CD4-positive, alpha-beta T cell treated with Interleukin-15 for 1 hour (primary cell): Measurements from ENCODE around the gene ZNF536.
"Not testable (repeated sequence)": the region's sequence is repeated elsewhere in the genome, so short reads cannot be mapped to it uniquely, and the experiment has no call there.

Experiments used
- DNase-seq: peaks from one replicate; pipeline ENCODE4 v3.0.0-alpha.2; 2020

Gene ZNF536

GRCh38 chr19:30448386-30449077, 76.3 kb downstream of the ZNF536 start:
- DNase-seq: no peak

DNA sequence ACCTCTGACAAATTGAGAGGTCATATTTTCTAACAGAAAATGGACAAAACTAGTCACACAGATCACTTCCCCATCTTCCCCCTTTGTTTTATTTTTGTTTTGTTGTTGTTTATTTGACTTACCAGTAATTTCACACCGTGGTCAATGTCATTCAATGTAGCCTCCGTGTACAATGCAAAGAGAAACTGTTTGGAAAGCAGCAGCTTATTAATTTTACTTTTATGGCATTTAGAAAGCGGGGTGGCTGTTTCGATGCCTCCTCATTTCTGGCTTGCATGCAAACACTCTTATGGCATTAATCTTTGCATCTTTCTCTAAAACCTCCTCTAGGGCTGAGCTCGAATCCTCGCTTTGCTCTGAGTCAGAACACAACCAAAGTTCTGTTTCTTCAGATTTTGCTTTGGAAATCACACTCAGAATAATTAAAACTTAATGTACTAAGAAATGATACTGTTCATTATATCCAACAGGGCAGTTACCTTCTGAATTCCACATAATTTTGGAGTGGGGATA, 77.0 kb downstream of the ZNF536 start:
- DNase-seq: no peak

- no peak for DNase-seq
These were observed 77.5 kb downstream of the ZNF536 start for GRCh38 chr19:30449673-30450072.

DNA sequence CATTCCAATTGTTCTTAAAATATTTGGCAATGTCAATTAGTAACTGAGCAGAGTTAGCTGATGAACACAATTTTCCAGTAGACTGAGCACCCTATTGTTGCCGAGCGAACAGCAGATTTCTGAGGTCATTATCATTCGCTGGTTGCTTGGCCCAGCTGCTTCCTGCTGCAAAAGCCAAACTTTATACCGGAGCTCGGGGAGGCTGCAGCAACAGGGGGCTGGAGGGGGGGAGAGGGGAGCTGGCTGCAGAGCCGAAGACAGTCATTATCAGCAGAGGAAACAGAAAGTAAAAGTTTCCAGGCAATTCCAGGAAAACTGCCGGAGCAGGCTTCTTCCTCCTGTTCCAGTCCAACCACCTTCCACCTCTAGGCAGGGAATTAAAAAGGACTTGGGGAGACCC, 77.9 kb downstream of the ZNF536 start:
- DNase-seq: no peak

DNA sequence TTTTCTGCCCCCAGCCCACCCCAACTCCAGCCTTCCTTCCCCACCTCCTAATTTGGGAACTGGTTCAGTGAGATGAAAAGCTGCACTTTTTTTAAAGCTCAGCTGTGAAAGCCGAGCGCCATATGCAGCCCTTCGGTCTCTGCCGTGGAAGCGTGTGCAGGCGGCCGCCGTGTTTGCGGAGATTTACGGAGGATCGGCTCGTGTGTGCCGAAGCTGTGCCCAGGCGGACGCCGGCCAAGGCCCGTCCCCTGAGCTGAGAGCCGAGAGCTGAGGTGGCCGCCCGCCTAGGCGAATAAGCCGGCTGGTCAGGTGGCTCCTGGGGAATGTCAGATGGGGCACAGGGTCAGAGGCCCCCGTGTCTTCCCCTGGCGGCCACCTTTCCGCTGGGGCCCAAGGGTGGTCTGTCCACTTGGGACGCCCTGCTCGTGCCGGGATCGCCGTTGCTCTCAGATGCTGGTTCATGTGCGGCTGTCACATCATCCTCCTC, 78.7 kb downstream of the ZNF536 start:
- DNase-seq: no peak

DNA sequence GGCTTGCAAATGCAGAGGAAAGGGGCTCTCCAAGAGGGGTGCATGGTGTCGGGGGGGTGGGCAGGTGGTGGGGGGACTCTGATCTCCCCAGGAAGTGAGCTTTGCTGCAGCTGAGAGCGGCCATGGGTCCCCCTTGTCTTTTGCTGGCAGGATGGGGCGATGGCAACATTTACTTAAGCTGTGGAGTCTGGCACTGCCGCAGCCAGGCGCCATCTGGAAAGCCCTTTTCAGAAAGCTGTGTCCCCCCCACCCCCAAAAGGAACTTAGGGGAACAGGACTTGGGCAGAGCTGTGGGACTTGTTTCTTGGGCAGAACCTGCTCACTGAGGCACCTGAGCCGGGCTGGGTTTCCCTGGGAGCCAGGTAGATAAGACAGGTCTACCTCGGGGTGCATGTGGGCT, 80.7 kb downstream of the ZNF536 start:
- no peak for DNase-seq

DNA sequence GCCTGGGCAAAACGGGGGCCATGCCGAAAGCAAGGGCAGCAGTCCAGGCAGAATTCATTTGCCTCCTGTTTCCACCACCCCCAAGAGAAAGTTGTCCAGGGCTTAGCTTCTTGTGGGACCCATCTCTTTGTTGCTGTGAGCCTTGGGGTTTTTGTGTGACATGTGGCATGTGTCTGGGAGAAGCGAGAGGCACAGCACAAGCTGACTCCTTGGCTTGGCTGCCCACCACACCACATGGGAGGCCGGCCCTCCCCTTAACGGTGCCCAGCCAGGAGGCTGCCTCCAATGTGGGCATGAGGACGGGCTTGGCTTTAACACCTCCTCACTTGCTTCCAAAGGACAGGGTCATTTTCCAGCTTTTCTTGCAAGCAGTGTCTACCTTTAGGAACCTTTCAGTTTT, 81.6 kb downstream of the ZNF536 start:
- DNase-seq: no peak

DNA sequence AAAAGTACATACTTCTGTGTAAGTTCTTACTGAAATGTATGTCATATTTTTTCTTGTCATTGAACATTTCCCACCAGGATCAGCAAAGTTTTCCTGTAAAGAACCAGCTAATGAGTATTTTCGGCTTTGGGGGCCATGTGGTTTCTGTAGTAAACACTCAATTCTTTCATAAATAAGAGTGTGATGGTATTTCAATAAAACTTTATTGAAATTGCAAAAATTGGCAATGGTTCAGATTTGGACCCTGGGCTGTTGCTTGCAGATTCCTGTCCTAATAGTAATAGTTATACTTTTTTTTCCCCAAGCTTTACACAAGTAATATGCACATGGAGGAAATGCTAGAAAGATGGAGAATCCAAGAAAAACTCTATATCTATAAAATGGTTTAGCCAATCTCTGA, 83.7 kb downstream of the ZNF536 start:
- no peak for DNase-seq

GRCh38 chr19:30457484-30457883, 85.3 kb downstream of the ZNF536 start:
- DNase-seq: no peak

- DNase-seq: no peak
These were observed 87.7 kb downstream of the ZNF536 start for GRCh38 chr19:30459859-30460258.

GRCh38 chr19:30464162-30464561, 92.0 kb downstream of the ZNF536 start:
- no peak for DNase-seq

DNA sequence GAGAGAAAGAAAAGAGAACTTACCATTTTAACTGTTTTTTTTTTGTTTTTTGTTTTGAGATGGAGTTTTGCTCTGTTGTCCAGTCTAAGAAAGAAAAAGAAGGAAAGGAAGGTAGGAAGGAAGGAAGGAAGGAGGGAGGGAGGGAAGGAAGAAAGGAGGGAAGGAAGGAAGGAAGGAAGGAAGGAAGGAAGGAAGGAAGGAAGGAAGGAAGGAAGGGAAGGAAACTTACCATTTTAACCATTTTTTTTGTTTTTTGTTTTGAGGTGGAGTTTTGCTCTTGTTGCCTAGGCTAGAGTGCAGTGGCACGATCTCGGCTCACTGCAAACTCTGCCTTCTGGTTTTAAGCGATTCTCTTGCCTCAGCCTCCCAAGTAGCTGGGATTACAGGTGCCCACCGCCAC, 94.4 kb downstream of the ZNF536 start:
- not testable (repeated sequence) for DNase-seq

- DNase-seq: no peak
These were observed 95.1 kb downstream of the ZNF536 start for GRCh38 chr19:30467239-30467638.

- no peak for DNase-seq
These were observed 97.6 kb downstream of the ZNF536 start for GRCh38 chr19:30469774-30470173.

- no peak for DNase-seq
These were observed 99.3 kb downstream of the ZNF536 start for GRCh38 chr19:30471441-30471840.

GRCh38 chr19:30473334-30473867, 101.2 kb downstream of the ZNF536 start:
- DNase-seq: no peak

DNA sequence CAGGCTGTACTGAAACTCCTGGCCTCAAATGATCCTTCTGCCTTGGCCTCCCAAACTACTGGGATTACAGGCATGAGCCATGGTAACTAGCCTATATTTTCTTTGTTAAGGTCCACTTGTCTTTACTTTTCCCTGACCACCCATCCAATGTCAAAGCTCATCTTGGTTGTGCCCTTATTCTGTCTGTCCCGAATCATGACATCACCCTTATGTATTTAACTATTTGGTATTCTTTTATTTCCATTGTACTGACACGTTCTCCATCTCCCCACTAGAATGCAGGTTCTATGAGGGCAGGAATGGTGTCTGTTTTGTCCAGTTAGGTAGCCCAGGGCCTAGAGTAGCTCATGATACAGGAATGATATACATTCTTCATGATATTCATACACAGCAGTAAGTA, 104.8 kb downstream of the ZNF536 start:
- DNase-seq: no peak

DNA sequence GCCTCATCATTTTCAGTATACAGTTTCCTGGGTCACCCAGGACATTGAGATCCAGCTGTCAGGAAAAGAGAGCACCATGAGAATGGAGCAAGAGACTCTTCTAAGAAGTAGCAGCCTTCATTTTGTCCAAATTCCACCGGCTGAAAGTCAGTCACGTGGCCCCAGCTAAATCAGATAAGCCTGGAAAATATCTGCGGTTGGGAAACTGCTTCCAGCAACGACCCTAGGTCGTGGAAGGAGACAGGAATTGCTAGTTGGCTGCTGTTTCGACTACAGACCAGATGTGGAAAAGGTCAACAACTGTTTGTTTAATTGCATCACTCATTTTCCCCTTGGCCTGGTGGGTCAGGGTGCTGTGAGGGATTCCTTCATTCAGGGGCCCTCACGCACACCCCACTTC, 107.0 kb downstream of the ZNF536 start:
- no peak for DNase-seq

DNA sequence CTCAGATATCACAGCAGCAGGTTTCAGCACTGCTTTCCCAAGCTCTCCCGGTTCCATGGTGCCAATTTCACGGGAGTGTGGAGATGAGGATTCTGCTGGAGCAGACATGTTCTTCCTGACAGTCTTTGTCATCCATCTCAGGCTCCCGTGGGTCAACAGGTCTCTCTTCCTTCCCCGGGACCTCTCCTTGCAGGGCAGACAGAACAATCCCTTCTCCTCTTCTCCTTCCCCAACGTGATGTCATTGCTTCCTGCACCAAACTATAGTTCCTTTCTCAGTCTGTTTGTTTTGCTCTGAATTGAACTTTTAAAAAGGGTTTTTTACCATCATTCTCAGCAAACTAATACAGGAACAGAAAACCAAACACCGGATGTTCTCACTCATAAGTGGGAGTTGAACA, 107.9 kb downstream of the ZNF536 start:
- no peak for DNase-seq

DNA sequence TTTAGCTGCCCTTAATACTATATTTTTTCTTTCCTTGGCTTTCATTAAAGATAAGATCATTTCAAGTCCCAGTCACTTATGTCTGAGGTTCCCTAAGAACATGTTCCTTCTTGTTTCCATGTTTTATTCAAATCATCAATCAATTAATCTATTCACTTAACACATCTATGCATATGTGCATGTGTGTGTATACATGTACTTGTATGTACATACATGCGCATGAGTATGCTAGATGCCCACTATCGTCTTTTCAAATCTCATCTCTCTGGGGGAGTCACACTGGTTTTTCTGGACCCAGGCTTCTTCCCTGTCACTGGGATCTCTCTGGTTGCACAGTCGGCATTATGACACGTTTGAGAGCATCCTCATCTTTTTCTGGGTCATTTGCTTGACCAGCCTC, 108.9 kb downstream of the ZNF536 start:
- no peak for DNase-seq

DNA sequence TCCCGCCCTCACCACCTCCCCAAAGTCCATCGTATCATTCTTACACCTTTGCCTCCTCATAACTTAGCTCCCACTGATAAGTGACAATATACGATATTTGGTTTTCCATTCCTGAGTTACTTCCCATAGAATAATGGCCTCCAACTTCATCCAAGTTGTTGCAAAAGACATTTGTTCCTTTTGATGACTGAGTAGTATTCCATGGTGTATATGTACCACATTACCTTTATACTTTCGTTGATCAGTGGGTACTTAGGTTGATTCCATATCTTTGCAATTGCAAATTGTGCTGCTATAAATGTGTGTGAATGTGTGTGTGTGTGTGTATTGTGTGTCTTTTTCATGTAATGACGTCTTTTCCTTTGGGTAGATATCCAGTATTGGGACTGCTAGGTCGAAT, 109.6 kb downstream of the ZNF536 start:
- no peak for DNase-seq

- no peak for DNase-seq
These were observed 110.8 kb downstream of the ZNF536 start for GRCh38 chr19:30482956-30483355.

DNA sequence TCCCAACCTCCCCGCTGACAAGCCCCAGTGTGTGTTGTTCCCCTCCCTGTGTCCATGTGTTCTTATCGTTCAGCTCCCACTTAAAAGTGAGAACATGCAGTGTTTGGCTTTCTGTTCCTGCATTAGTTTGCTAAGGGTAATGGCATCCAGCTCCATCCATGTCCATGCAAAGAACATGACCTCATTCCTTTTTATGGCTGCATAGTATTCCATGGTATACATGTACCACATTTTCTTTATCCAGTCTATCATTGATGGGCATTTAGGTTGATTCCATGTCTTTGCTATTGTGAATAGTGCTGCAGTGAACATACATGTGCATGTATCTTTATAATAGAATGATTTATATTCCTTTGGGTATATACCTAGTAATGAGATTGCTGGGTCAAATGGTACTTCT, 114.1 kb downstream of the ZNF536 start:
- DNase-seq: not testable (repeated sequence)

GRCh38 chr19:30487178-30487577, 115.0 kb downstream of the ZNF536 start:
- DNase-seq: no peak

DNA sequence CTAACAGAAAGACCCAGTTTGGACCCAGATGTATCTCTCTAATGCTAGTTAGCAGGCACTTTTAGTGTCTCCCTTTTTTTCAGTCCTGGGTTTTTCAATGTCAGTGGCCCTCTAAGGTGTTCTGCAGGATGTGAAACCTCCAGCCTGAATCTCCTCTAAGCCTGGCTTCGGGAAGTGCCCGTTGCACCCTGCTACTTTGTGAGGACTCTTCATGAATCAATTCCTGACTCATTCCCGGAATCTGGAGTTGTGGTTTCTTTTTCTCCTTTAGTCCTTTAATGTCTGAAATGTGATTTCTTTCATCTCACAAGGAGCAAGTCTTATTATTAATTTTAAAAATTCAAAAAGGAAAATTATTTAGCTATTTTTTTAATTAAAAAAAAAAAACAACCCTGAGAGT, 116.0 kb downstream of the ZNF536 start:
- no peak for DNase-seq
